Liver (tissue), 9 donors: ENCODE data around the gene MANF. TPM values are rescaled to one million over a fixed set of nuclear protein-coding genes. Genes with fewer than 3 reads are reported as not detected.

Experiments
- DNase-seq: peaks from one replicate; pipeline ENCODE4 v3.0.0-alpha.2; 2017; ENCODE audit warnings: low spot score
- H3K27ac ChIP-seq, 2 donors: one replicate each; pipeline ENCODE4 v1.7.0; 2013; ENCODE audit warnings: inconsistent platforms in 2 of 2, low read length in 2 of 2, control low read depth in 1 of 2, low read depth in 1 of 2, mild to moderate bottlenecking in 1 of 2
- H3K27me3 ChIP-seq, 4 donors: one replicate each; pipeline versions ENCODE4 v1.6.1 to v1.7.0; 2013; ENCODE audit warnings: low read length in 3 of 4, inconsistent platforms in 1 of 4, mild to moderate bottlenecking in 1 of 4, moderate library complexity in 1 of 4; ENCODE audit not compliant: control insufficient read depth in 4 of 4, insufficient read depth in 4 of 4
- H3K36me3 ChIP-seq, 4 donors: one replicate each; pipeline versions ENCODE4 v1.6.1 to v1.7.0; 2013; ENCODE audit warnings: low read length in 3 of 4, mild to moderate bottlenecking in 3 of 4, low read depth in 1 of 4, moderate library complexity in 1 of 4; ENCODE audit not compliant: control insufficient read depth in 4 of 4, insufficient read depth in 3 of 4
- H3K4me1 ChIP-seq, 4 donors: one replicate each; pipeline versions ENCODE4 v1.6.1 to v1.7.0; 2013; ENCODE audit warnings: low read length in 3 of 4, mild to moderate bottlenecking in 3 of 4, moderate library complexity in 1 of 4; ENCODE audit not compliant: control insufficient read depth in 4 of 4, insufficient read depth in 4 of 4
- H3K4me3 ChIP-seq, 3 donors: one replicate each; pipeline versions ENCODE4 v1.6.1 to v1.7.0; 2013; ENCODE audit warnings: low read length in 3 of 3, control low read depth in 1 of 3, low read depth in 1 of 3, mild to moderate bottlenecking in 1 of 3
- H3K9ac ChIP-seq, 2 donors: one replicate each; pipeline ENCODE4 v1.7.0; 2013; ENCODE audit warnings: low read length in 2 of 2, mild to moderate bottlenecking in 2 of 2, moderate library complexity in 2 of 2, control low read depth in 1 of 2, low read depth in 1 of 2
- H3K9me3 ChIP-seq, 4 donors: one replicate each; pipeline versions ENCODE4 v1.6.1 to v1.7.0; 2013; ENCODE audit warnings: low read length in 3 of 4; ENCODE audit not compliant: control insufficient read depth in 4 of 4
- FOXA1 ChIP-seq: IDR thresholded peaks from 2 replicates; pipeline ENCODE4 v1.6.1; 2016; ENCODE audit warnings: antibody characterized with exemption
- FOXA2 ChIP-seq: IDR thresholded peaks from 2 replicates; pipeline ENCODE4 v1.6.1; 2016; ENCODE audit warnings: antibody characterized with exemption
- GABPA ChIP-seq, 2 donors: IDR thresholded peaks in 1 of 2; conservative IDR thresholded peaks in 1 of 2; 2 replicates each; pipeline ENCODE4 v1.6.1; 2016; ENCODE audit warnings: antibody characterized with exemption in 2 of 2, mild to moderate bottlenecking in 1 of 2, moderate library complexity in 1 of 2
- HNF4A ChIP-seq, 2 donors: conservative IDR thresholded peaks; 2 replicates each; pipeline ENCODE4 v1.6.1; 2016; ENCODE audit warnings: antibody characterized with exemption in 2 of 2, mild to moderate bottlenecking in 2 of 2
- HNF4G ChIP-seq: IDR thresholded peaks from 2 replicates; pipeline ENCODE4 v1.6.1; 2016; ENCODE audit warnings: antibody characterized with exemption
- JUND ChIP-seq, 2 donors: IDR thresholded peaks; 2 replicates each; pipeline ENCODE4 v1.6.1; 2016; ENCODE audit warnings: antibody characterized with exemption in 2 of 2
- NR2F2 ChIP-seq: IDR thresholded peaks from 2 replicates; pipeline ENCODE4 v1.6.1; 2016; ENCODE audit warnings: antibody characterized with exemption
- RAD21 ChIP-seq, 2 donors: IDR thresholded peaks; 2 replicates each; pipeline ENCODE4 v1.6.1; 2016; ENCODE audit warnings: antibody characterized with exemption in 2 of 2, mild to moderate bottlenecking in 2 of 2
- RXRA ChIP-seq, 2 donors: IDR thresholded peaks; 2 replicates each; pipeline ENCODE4 v1.6.1; 2017 to 2018; ENCODE audit warnings: antibody characterized with exemption in 2 of 2, mild to moderate bottlenecking in 1 of 2
- SP1 ChIP-seq: IDR thresholded peaks from 2 replicates; pipeline ENCODE4 v1.6.1; 2018; ENCODE audit warnings: antibody characterized with exemption, mild to moderate bottlenecking
- TAF1 ChIP-seq: conservative IDR thresholded peaks from 2 replicates; pipeline ENCODE4 v1.6.1; 2016; ENCODE audit warnings: antibody characterized with exemption, mild to moderate bottlenecking
- YY1 ChIP-seq: IDR thresholded peaks from 2 replicates; pipeline ENCODE4 v1.6.1; 2016; ENCODE audit warnings: antibody characterized with exemption, mild to moderate bottlenecking
- WGBS: extraction: QIAGEN DNeasy Blood & Tissue Kit; methylation state at CpG from one replicate; pipeline ENCODE4 v1.1.7; 2013; 5-methylcytosine and 5-hydroxymethylcytosine counted together
- polyA plus RNA-seq, 2 donors: library from polyadenylated mRNA; stranded (reverse) in 1 of 2; unstranded in 1 of 2; fragments of 200-250 nt in 1 of 2; fragments of >200 nt in 1 of 2; fragmentation: Nextera tagmentation in 1 of 2; extraction: Ambion mirVana in 1 of 2; gene quantifications; one replicate each; pipeline versions ENCODE4 v1.2.1 to v1.2.3, GENCODE V29; 2013 to 2015
- total RNA-seq, 2 donors: library from RNA; depleted of rRNA; stranded (reverse); fragments of >200 nt; gene quantifications; one replicate each; pipeline ENCODE4 v1.2.3, GENCODE V29; 2014
- TF ChIP-seq, protein P1 (sequence below): IDR thresholded peaks from 2 replicates; pipeline ENCODE4 v1.6.1; 2016; ENCODE audit warnings: antibody characterized with exemption
- TF ChIP-seq, protein P2 (sequence below): fragments of 150-350 bp; IDR thresholded peaks from 2 replicates; pipeline ENCODE4 v1.5.1; 2017; ENCODE audit warnings: improper control_type of control experiment, low read depth, low read length; ENCODE audit not compliant: missing input control
- TF ChIP-seq, protein P3 (sequence below): IDR thresholded peaks from 2 replicates; pipeline ENCODE4 v1.6.1; 2016; ENCODE audit warnings: antibody characterized with exemption, mild to moderate bottlenecking
- donor health status: healthy.
- donor health status: healthy.
- donor health status: healthy.
- donor health status: healthy.
- donor health status: healthy.

Gene MANF
- total and polyA plus RNA-seq, 4 donors = 28.9 to 116 (median 75.6) TPM

DNA sequence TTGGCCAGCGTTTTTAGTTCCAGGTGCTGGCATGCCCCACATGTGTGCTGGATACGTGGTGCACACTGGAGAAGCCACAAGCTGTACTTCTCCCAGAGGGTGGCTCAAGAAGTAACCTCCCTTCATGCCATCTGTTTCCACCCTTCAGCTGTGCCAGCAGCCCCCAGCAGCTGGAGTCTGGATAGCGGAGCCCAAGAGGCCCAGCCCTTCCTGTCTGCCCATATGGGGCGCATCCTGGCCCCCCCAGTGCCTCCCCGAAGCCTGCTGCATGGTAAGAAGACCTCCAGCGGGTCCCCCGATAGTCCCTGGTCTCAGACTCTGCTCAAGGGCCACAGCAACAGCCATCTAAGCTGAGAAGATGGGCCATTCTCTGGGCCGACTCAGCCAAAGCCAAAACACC lies 5.8 kb upstream of the MANF start:
- Histone ChIP-seq H3K4me3 (no peak overlapping the region), H3K9ac (no peak overlapping the region), H3K27me3 (no peaks in the 10 kb centered on the region), H3K9me3 (no peaks in the 10 kb centered on the region), H3K4me1 (peaks cover 0 to 12% (median 6%) of the 10 kb centered on the region in 4 donors), H3K27ac (no peak overlapping the region), H3K36me3 (no peaks in the 10 kb centered on the region)
- TF ChIP-seq, protein P1, sequence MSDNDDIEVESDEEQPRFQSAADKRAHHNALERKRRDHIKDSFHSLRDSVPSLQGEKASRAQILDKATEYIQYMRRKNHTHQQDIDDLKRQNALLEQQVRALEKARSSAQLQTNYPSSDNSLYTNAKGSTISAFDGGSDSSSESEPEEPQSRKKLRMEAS = no peak
- no peak for TF ChIP-seq NR2F2
- TF ChIP-seq YY1 = no peak
- TF ChIP-seq JUND (IDR thresholded peaks at IDR 0.05) = no peak
- no peak for TF ChIP-seq FOXA1
- TF ChIP-seq RAD21 (IDR thresholded peaks at IDR 0.05) = no peak
- no peak for TF ChIP-seq FOXA2
- no peak for TF ChIP-seq GABPA (IDR thresholded peaks at IDR 0.05 in 1 of 2, conservative IDR thresholded peaks at IDR 0.05 in 1 of 2)
- no peak for DNase-seq
- 81% methylated on average over 8 of the region's 8 CpGs for WGBS

DNA sequence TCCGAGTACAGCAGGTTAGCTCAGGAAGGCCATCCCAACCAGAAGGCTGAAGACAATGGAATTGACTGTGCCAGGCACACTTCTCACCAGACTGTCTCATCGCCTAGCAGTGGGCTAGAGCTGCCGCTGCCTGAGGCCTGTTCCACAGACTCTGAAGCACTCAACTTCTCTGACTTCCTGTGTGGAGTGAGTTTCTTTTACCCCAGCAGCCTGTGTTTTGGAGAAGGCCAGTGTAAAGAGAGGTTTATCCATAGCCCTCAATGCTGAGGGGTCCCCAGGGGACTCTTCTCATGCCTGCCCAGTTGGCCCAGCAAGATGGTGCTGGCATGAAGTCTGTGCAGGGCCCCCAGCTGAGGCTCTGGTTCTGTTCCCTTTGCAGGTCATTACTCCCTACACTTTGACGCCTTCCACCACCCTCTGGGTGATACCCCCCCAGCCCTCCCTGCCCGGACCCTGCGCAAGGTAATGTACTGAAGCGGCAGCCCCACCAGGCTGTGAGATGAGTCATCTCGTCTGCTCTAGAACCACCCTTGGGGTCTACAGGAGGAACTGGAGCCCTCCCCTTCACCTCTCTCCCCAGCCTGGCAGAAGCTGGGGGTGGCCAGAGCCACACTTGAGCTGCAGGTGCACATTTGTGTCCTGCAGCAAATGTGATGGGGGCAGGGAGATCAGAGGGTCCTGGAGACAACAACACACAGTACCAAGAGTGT lies 5.2 kb upstream of the MANF start:
- H3K9ac ChIP-seq = no peak overlapping the region
- no peaks in the 10 kb centered on the region for H3K27me3 ChIP-seq
- TF ChIP-seq, protein P2, sequence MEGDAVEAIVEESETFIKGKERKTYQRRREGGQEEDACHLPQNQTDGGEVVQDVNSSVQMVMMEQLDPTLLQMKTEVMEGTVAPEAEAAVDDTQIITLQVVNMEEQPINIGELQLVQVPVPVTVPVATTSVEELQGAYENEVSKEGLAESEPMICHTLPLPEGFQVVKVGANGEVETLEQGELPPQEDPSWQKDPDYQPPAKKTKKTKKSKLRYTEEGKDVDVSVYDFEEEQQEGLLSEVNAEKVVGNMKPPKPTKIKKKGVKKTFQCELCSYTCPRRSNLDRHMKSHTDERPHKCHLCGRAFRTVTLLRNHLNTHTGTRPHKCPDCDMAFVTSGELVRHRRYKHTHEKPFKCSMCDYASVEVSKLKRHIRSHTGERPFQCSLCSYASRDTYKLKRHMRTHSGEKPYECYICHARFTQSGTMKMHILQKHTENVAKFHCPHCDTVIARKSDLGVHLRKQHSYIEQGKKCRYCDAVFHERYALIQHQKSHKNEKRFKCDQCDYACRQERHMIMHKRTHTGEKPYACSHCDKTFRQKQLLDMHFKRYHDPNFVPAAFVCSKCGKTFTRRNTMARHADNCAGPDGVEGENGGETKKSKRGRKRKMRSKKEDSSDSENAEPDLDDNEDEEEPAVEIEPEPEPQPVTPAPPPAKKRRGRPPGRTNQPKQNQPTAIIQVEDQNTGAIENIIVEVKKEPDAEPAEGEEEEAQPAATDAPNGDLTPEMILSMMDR = no peak
- TF ChIP-seq HNF4G (no peak), HNF4A (conservative IDR thresholded peaks at IDR 0.05) (no peak), TAF1 (no peak), YY1 (no peak), NR2F2 (no peak)
- TF ChIP-seq, protein P1 = no peak
- H3K4me1 ChIP-seq = peaks cover 0 to 12% (median 6%) of the 10 kb centered on the region in 4 donors
- H3K4me3 ChIP-seq = no peak overlapping the region
- H3K36me3 ChIP-seq = no peaks in the 10 kb centered on the region
- no peak overlapping the region for H3K27ac ChIP-seq
- WGBS = 83% methylated on average over 8 of the region's 8 CpGs
- H3K9me3 ChIP-seq = no peaks in the 10 kb centered on the region
- DNase-seq = no peak

DNA sequence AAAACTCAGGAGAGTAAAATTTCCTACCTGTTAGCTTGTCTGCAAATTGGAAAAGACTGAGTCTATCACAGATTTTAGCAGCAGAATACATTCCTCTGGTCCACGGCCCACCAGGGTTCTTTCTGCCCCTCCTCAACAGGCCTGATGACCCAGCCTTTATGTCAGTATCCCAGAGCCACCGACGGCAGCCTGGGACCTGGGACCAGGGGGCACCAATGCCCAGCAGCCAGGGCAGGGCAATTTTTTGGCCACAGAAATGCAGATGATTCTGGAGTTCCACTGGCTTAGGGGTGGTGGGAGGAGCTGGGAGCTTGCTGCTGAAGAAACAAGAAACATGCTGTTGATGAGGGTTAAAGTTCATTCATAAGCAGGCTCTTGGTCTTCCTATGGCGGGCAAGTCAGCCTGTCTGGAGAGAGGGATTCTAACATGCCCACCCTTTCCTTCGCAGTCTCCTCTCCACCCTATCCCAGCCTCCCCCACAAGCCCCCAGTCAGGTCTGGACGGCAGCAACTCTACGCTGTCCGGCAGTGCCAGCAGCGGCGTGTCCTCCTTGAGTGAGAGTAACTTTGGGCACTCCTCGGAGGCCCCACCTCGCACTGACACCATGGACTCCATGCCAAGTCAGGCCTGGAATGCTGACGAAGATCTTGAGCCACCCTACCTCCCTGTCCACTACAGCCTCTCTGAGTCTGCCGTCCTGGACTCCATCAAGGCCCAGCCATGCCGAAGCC lies 4.3 kb upstream of the MANF start:
- no peaks in the 10 kb centered on the region for H3K27me3 ChIP-seq
- no peak overlapping the region for H3K4me3 ChIP-seq
- H3K9ac ChIP-seq = no peak overlapping the region
- 91% methylated on average over 15 of the region's 15 CpGs for WGBS
- no peaks in the 10 kb centered on the region for H3K36me3 ChIP-seq
- H3K27ac ChIP-seq = no peak overlapping the region
- peaks cover 0 to 16% (median 7%) of the 10 kb centered on the region in 4 donors for H3K4me1 ChIP-seq
- DNase-seq = no peak
- no peaks in the 10 kb centered on the region for H3K9me3 ChIP-seq
- TF ChIP-seq HNF4G (no peak), FOXA2 (no peak), RXRA (IDR thresholded peaks at IDR 0.05) (no peak), SP1 (no peak), GABPA (IDR thresholded peaks at IDR 0.05 in 1 of 2, conservative IDR thresholded peaks at IDR 0.05 in 1 of 2) (no peak), HNF4A (conservative IDR thresholded peaks at IDR 0.05) (no peak)
- TF ChIP-seq, protein P1 = no peak
- TF ChIP-seq, protein P2 = no peak
- TF ChIP-seq, protein P3, sequence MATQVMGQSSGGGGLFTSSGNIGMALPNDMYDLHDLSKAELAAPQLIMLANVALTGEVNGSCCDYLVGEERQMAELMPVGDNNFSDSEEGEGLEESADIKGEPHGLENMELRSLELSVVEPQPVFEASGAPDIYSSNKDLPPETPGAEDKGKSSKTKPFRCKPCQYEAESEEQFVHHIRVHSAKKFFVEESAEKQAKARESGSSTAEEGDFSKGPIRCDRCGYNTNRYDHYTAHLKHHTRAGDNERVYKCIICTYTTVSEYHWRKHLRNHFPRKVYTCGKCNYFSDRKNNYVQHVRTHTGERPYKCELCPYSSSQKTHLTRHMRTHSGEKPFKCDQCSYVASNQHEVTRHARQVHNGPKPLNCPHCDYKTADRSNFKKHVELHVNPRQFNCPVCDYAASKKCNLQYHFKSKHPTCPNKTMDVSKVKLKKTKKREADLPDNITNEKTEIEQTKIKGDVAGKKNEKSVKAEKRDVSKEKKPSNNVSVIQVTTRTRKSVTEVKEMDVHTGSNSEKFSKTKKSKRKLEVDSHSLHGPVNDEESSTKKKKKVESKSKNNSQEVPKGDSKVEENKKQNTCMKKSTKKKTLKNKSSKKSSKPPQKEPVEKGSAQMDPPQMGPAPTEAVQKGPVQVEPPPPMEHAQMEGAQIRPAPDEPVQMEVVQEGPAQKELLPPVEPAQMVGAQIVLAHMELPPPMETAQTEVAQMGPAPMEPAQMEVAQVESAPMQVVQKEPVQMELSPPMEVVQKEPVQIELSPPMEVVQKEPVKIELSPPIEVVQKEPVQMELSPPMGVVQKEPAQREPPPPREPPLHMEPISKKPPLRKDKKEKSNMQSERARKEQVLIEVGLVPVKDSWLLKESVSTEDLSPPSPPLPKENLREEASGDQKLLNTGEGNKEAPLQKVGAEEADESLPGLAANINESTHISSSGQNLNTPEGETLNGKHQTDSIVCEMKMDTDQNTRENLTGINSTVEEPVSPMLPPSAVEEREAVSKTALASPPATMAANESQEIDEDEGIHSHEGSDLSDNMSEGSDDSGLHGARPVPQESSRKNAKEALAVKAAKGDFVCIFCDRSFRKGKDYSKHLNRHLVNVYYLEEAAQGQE = no peak
